Fibroblast of lung (primary cell): ENCODE measurements around the gene RAI1.

Experiments
- EZH2 ChIP-seq: IDR thresholded peaks from 2 replicates; pipeline ENCODE4 v1.5.1; 2012; ENCODE audit warnings: low read length, control low read depth, mild to moderate bottlenecking; ENCODE audit errors: missing control alignments
- TF ChIP-seq, protein P1 (sequence below), 2 donors: IDR thresholded peaks in 1 of 2; conservative IDR thresholded peaks in 1 of 2; 1 replicate in 1 of 2; 2 replicates in 1 of 2; pipeline ENCODE4 v1.5.1; 2011 to 2012; ENCODE audit warnings: low read length in 2 of 2, control low read depth in 1 of 2, inconsistent platforms in 1 of 2, low read depth in 1 of 2, mild to moderate bottlenecking in 1 of 2

DNA sequence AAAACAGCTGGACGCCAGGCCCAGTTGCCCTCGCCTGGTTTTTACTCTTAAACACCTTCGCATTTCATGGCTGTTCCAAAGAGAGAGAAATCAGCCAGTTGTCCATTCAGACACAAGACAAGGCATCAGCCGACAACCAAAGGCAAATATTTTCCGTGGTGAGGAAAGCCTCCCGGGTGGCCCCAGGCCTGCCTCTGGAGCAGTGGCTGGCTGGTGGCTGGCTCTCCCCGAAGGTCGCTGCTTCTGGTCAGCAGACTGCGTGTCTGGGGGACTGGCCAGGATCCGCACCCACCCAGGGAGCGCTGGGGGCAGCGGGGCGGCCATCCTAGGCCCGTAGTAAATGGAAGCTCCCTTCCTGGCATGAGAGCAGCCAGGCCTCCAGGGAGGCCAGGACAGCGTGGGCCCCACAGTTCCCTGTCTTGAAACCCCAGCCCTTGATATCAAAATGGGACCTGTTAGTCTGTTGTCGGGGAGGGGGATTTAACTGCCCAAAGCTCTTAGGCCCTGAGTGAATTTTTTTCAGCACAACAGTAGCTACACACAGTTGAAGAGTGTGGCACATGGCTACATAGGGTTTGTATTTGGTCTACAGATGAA lies 97.9 kb downstream of the RAI1 start:
- TF ChIP-seq, protein P1, sequence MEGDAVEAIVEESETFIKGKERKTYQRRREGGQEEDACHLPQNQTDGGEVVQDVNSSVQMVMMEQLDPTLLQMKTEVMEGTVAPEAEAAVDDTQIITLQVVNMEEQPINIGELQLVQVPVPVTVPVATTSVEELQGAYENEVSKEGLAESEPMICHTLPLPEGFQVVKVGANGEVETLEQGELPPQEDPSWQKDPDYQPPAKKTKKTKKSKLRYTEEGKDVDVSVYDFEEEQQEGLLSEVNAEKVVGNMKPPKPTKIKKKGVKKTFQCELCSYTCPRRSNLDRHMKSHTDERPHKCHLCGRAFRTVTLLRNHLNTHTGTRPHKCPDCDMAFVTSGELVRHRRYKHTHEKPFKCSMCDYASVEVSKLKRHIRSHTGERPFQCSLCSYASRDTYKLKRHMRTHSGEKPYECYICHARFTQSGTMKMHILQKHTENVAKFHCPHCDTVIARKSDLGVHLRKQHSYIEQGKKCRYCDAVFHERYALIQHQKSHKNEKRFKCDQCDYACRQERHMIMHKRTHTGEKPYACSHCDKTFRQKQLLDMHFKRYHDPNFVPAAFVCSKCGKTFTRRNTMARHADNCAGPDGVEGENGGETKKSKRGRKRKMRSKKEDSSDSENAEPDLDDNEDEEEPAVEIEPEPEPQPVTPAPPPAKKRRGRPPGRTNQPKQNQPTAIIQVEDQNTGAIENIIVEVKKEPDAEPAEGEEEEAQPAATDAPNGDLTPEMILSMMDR (conservative IDR thresholded peaks at IDR 0.05 in 1 of 2, IDR thresholded peaks at IDR 0.05 in 1 of 2; ENCODE audit: low read depth in 1 of 2, low read length in 2 of 2): no peak
- TF ChIP-seq EZH2: no peak
